GM19395 (cell line): ENCODE data around the gene COX19.

Source experiments
- ATAC-seq: cut with Tn5 transposase; IDR thresholded peaks from one replicate; pipeline ENCODE4 v1.9.1; 2021; ENCODE audit warnings: mild to moderate bottlenecking, moderate library complexity; ENCODE audit not compliant: unreplicated experiment

Gene COX19

GRCh38 chr7:917255-918117 is 57.9 kb downstream of the COX19 start:
- no peak for ATAC-seq

- no peak for ATAC-seq
These were observed 58.9 kb downstream of the COX19 start for GRCh38 chr7:916291-916941.
